ENCODE measurements around the gene ANKRD22. TPM values are rescaled to one million over a fixed set of nuclear protein-coding genes. Genes with fewer than 3 reads are reported as not detected.

The ANKRD22 gene
- total and polyA plus RNA-seq, 4 donors: 0.38 to 1.0 (median 0.43) TPM

DNA sequence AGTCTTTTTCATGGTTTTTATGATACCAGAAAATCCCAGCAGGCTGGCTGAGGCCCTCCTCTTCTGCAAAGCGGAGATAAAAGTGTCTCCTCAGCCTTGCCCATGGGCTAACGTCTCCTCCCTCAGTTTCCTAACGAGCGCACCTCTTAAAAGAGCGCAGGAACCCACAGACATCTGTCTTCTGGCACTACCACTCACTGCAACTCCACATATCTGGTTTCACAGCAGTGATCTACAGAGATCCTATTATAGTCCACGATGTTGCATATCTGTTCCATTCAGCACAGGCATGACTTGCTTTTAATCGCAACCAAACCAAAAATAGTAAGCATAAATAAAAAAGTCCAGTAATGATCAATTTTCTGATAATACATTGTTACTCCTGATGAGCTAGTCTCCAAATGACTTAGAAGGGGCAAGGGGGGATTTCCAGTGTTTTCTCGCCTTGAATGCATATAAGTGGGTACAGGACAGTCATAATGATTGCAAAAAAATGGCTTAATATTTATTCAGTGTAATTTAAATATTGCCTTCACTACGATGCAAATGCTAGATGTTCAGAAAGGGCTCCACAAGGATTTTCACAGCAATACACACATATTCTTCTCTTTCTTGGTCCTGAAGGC, 20.9 kb downstream of the ANKRD22 start (continued):
- TF ChIP-seq CTCF (IDR thresholded peaks at IDR 0.05; ENCODE audit: low read depth, low read length, missing input control): no peak

DNA sequence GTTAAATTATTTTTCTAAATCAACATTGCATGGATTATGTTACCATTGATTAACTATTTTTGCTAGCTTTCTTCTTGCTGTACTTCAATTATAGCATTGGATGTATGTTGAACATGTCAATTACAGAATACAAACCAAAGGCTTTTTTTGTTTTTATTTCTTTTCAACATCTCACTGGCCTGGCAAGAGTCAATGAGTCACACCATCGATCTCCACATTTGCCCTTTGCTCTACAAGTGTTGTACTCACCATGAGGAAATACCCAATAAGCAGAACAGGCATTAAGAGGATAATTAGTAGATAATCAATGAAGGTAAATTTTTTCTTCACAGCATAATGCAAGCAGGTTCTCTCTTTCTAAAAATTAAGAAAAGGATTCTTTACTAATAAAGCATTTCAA, 23.3 kb downstream of the ANKRD22 start:
- Histone ChIP-seq H3K27me3 (ENCODE audit: control insufficient read depth in 4 of 4, insufficient read depth in 4 of 4, low read length in 3 of 4) (no peaks in the 10 kb centered on the region), H3K9me3 (ENCODE audit: control insufficient read depth in 4 of 4, low read length in 3 of 4) (no peaks in the 10 kb centered on the region), H3K27ac (ENCODE audit: low read depth in 1 of 2, low read length in 2 of 2) (no peak overlapping the region), H3K9ac (ENCODE audit: low read depth in 1 of 2, low read length in 2 of 2) (no peak overlapping the region), H3K4me1 (ENCODE audit: control insufficient read depth in 4 of 4, insufficient read depth in 4 of 4, low read length in 3 of 4) (peaks cover 0 to 4% (median 1%) of the 10 kb centered on the region in 4 donors), H3K4me3 (ENCODE audit: low read depth in 1 of 3, low read length in 3 of 3) (no peak overlapping the region), H3K36me3 (ENCODE audit: control insufficient read depth in 4 of 4, insufficient read depth in 3 of 4, low read depth in 1 of 4, low read length in 3 of 4) (no peaks in the 10 kb centered on the region)
- DNase-seq (ENCODE audit: low spot score): no peak
- 22% methylated on average over 1 of the region's 1 CpG for WGBS
- TF ChIP-seq RAD21 (IDR thresholded peaks at IDR 0.05): no peak
- peak; percentile 19 to 57 for TF ChIP-seq HNF4A (conservative IDR thresholded peaks at IDR 0.05)
- peak; percentile 82 to 91 for TF ChIP-seq JUND (IDR thresholded peaks at IDR 0.05)
- TF ChIP-seq SP1 (IDR thresholded peaks at IDR 0.05): peak; percentile 26
- TF ChIP-seq, protein P1, sequence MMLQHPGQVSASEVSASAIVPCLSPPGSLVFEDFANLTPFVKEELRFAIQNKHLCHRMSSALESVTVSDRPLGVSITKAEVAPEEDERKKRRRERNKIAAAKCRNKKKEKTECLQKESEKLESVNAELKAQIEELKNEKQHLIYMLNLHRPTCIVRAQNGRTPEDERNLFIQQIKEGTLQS (IDR thresholded peaks at IDR 0.05): peak; percentile 56
- TF ChIP-seq RXRA (IDR thresholded peaks at IDR 0.05): peak; percentile 55 to 59

DNA sequence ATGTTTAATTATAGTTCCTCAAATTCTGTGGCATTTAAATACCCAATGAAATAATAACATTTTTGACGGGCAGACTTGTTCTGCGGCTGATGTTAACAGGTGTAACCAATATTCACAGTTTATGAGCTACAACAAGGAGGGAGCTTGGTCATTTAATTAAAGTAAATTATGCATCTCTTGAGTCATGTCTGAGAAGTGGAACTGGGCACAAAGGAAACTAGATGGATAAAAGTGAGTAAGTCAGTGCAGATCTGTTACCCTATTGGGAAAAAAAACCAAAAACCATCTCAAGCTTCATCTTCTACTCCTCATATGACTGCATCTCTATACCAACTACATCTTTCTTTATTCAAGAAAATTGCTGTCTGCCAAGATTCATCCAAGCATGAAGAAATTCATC, 24.0 kb downstream of the ANKRD22 start:
- TF ChIP-seq JUND (IDR thresholded peaks at IDR 0.05) (no peak), FOXA2 (IDR thresholded peaks at IDR 0.05) (no peak), YY1 (IDR thresholded peaks at IDR 0.05) (no peak), REST (IDR thresholded peaks at IDR 0.05) (no peak)
- H3K4me1 ChIP-seq (ENCODE audit: control insufficient read depth in 4 of 4, insufficient read depth in 4 of 4, low read length in 3 of 4): peaks cover 0 to 4% (median 1%) of the 10 kb centered on the region in 4 donors
- DNase-seq (ENCODE audit: low spot score): no peak
- H3K27me3 ChIP-seq (ENCODE audit: control insufficient read depth in 4 of 4, insufficient read depth in 4 of 4, low read length in 3 of 4): no peaks in the 10 kb centered on the region
- no peaks in the 10 kb centered on the region for H3K9me3 ChIP-seq (ENCODE audit: control insufficient read depth in 4 of 4, low read length in 3 of 4)
- no peak overlapping the region for H3K27ac ChIP-seq (ENCODE audit: low read depth in 1 of 2, low read length in 2 of 2)
- 94% methylated on average over 2 of the region's 2 CpGs for WGBS
- H3K4me3 ChIP-seq (ENCODE audit: low read depth in 1 of 3, low read length in 3 of 3): no peak overlapping the region
- no peak overlapping the region for H3K9ac ChIP-seq (ENCODE audit: low read depth in 1 of 2, low read length in 2 of 2)
- H3K36me3 ChIP-seq (ENCODE audit: control insufficient read depth in 4 of 4, insufficient read depth in 3 of 4, low read depth in 1 of 4, low read length in 3 of 4): no peaks in the 10 kb centered on the region

- H3K9me3 ChIP-seq (ENCODE audit: control insufficient read depth in 4 of 4, low read length in 3 of 4): no peaks in the 10 kb centered on the region
- H3K4me1 ChIP-seq (ENCODE audit: control insufficient read depth in 4 of 4, insufficient read depth in 4 of 4, low read length in 3 of 4): peaks cover 0 to 4% (median 1%) of the 10 kb centered on the region in 4 donors
- WGBS: 78% methylated on average over 4 of the region's 4 CpGs
- H3K4me3 ChIP-seq (ENCODE audit: low read depth in 1 of 3, low read length in 3 of 3): no peak overlapping the region
- H3K27ac ChIP-seq (ENCODE audit: low read depth in 1 of 2, low read length in 2 of 2): no peak overlapping the region
- no peaks in the 10 kb centered on the region for H3K36me3 ChIP-seq (ENCODE audit: control insufficient read depth in 4 of 4, insufficient read depth in 3 of 4, low read depth in 1 of 4, low read length in 3 of 4)
- H3K9ac ChIP-seq (ENCODE audit: low read depth in 1 of 2, low read length in 2 of 2): no peak overlapping the region
- DNase-seq (ENCODE audit: low spot score): no peak
- no peaks in the 10 kb centered on the region for H3K27me3 ChIP-seq (ENCODE audit: control insufficient read depth in 4 of 4, insufficient read depth in 4 of 4, low read length in 3 of 4)
- no peak for TF ChIP-seq GABPA (IDR thresholded peaks at IDR 0.05 in 1 of 2, conservative IDR thresholded peaks at IDR 0.05 in 1 of 2)
- no peak for TF ChIP-seq YY1 (IDR thresholded peaks at IDR 0.05)
- no peak for TF ChIP-seq MAX (IDR thresholded peaks at IDR 0.05)
- no peak for TF ChIP-seq SP1 (IDR thresholded peaks at IDR 0.05)
- no peak for TF ChIP-seq NR2F2 (IDR thresholded peaks at IDR 0.05)
- no peak for TF ChIP-seq FOXA2 (IDR thresholded peaks at IDR 0.05)
- no peak for TF ChIP-seq RXRA (IDR thresholded peaks at IDR 0.05)
- no peak for TF ChIP-seq RAD21 (IDR thresholded peaks at IDR 0.05)
- TF ChIP-seq FOXA1 (IDR thresholded peaks at IDR 0.05): no peak
- no peak for TF ChIP-seq REST (IDR thresholded peaks at IDR 0.05)
- TF ChIP-seq, protein P1 (IDR thresholded peaks at IDR 0.05): no peak
- TF ChIP-seq EGR1 (IDR thresholded peaks at IDR 0.05; ENCODE audit: low read depth in 2 of 2): no peak
- TF ChIP-seq HNF4A (conservative IDR thresholded peaks at IDR 0.05): no peak
- no peak for TF ChIP-seq JUND (IDR thresholded peaks at IDR 0.05)
Measured at GRCh38 chr10:88826388-88826787, 25.3 kb downstream of the ANKRD22 start.

All from liver (tissue), 9 donors.